GM12873 (cell line): Measurements from ENCODE around the gene IL11RA.

Experiments used
- TF ChIP-seq, protein P1 (sequence below): IDR thresholded peaks from 2 replicates; pipeline ENCODE4 v1.5.1; 2012; ENCODE audit warnings: low read depth, mild to moderate bottlenecking, moderate library complexity, low read length, control low read depth; ENCODE audit not compliant: insufficient read depth; ENCODE audit errors: missing control alignments

IL11RA gene

DNA sequence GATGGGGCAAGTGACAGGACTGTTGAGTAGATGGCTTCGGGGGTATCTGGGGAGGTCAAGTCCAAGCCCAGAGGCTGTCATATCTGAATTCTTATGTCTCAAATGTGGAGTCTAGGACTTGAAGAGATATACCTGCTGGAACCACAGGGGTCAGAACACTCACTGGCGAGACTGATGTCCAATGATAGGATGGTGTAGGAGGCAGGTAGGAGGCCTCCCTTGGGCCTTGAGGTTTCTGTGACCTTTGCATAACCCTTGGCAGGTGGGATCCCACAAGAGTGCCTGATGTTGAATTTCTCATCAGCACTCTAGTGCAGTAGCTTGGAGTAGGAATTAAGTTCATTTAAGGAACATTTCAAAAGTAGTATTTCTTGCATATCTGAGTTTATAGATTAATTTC, 55.1 kb downstream of the IL11RA start:
- TF ChIP-seq, protein P1, sequence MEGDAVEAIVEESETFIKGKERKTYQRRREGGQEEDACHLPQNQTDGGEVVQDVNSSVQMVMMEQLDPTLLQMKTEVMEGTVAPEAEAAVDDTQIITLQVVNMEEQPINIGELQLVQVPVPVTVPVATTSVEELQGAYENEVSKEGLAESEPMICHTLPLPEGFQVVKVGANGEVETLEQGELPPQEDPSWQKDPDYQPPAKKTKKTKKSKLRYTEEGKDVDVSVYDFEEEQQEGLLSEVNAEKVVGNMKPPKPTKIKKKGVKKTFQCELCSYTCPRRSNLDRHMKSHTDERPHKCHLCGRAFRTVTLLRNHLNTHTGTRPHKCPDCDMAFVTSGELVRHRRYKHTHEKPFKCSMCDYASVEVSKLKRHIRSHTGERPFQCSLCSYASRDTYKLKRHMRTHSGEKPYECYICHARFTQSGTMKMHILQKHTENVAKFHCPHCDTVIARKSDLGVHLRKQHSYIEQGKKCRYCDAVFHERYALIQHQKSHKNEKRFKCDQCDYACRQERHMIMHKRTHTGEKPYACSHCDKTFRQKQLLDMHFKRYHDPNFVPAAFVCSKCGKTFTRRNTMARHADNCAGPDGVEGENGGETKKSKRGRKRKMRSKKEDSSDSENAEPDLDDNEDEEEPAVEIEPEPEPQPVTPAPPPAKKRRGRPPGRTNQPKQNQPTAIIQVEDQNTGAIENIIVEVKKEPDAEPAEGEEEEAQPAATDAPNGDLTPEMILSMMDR, result no peak

DNA sequence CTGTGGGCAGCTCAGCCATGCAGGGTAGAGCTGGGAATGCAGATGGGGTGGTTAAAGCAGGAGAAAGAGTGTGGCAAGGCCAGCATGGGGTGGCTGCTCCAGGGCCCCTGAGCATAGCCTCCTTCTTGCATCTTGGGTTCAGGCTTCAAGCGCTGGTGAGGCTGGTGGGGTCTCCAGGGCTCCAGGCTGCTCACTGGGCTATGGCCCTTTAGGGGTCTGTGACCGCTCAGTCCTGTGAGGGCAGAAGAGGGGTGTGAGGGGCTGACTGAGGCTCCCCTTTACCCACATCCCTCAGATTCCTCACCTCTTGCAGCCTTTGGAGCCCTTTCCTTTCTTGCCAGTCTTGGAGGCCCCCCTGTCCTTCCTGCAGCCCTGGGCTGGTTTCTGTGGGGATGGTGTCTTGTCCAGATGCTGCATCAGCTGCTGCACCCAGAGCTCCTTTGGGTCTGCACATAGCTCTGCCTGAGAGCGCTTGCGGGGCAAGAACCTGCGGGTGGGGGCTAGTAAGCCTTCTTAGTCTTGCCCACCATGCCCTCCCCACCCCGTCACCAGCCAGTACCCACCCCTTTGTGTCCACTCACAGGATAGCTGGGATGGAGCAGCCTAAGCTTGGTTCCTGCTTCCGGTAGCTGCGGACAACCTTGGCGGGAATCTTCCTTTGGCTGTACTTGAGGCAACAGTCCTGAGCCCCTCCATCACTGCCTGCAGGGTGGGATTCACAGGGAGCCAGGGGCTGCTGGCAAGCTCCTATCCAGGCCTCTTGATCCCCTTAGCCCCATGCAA, 57.4 kb downstream of the IL11RA start:
- TF ChIP-seq, protein P1, result no peak

DNA sequence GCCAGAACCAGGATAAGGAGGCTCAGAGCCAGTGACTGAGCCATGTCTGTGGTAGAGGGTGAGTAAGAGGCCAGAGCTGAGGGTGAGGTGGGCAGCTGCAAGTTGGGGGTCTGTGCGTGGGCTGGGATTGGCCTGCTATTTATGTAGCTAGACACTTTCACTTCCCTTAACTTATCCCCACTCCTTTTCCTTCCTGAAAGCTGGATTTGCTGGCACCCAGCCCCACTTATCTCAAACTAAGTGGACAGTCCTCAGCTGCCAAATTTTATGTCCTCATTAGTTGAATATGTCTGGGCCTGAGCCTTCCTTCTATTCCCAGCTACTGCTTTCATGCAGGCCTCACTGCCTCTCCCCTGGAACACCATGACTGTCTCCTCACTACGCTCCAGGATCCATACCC, 58.0 kb downstream of the IL11RA start, which contains the start of gene CCL21:
Gene CCL21 (minus strand): TSS at position 114 of the 400 bp plus-strand sequence. CDS start 70 bp downstream, at position 44.
- TF ChIP-seq, protein P1, result no peak
